ENCODE results near the gene PRR3.

DNA sequence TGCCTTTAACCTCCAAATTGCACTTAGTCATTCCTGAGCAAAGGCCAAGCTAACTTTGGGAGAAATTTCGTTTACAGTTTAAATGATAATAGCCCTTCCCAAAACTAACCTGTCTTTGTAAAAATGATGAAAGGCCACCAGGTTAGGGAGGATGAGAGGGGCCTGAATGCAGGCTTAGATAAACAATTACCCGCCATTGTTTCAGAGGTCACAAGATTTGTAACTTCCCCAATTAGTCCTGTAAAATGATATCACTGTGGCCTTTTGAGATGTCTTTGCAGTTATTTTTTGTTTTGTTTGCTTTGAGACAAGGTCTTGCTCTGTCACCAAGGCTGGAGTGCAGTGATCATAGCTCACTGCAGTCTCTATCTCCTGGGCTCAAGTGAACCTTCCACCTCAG lies 27.1 kb upstream of the PRR3 start:
- TF ChIP-seq, protein P1, sequence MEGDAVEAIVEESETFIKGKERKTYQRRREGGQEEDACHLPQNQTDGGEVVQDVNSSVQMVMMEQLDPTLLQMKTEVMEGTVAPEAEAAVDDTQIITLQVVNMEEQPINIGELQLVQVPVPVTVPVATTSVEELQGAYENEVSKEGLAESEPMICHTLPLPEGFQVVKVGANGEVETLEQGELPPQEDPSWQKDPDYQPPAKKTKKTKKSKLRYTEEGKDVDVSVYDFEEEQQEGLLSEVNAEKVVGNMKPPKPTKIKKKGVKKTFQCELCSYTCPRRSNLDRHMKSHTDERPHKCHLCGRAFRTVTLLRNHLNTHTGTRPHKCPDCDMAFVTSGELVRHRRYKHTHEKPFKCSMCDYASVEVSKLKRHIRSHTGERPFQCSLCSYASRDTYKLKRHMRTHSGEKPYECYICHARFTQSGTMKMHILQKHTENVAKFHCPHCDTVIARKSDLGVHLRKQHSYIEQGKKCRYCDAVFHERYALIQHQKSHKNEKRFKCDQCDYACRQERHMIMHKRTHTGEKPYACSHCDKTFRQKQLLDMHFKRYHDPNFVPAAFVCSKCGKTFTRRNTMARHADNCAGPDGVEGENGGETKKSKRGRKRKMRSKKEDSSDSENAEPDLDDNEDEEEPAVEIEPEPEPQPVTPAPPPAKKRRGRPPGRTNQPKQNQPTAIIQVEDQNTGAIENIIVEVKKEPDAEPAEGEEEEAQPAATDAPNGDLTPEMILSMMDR (conservative IDR thresholded peaks at IDR 0.05; ENCODE audit: low read depth in 2 of 2) = no peak
- TF ChIP-seq, protein P2, sequence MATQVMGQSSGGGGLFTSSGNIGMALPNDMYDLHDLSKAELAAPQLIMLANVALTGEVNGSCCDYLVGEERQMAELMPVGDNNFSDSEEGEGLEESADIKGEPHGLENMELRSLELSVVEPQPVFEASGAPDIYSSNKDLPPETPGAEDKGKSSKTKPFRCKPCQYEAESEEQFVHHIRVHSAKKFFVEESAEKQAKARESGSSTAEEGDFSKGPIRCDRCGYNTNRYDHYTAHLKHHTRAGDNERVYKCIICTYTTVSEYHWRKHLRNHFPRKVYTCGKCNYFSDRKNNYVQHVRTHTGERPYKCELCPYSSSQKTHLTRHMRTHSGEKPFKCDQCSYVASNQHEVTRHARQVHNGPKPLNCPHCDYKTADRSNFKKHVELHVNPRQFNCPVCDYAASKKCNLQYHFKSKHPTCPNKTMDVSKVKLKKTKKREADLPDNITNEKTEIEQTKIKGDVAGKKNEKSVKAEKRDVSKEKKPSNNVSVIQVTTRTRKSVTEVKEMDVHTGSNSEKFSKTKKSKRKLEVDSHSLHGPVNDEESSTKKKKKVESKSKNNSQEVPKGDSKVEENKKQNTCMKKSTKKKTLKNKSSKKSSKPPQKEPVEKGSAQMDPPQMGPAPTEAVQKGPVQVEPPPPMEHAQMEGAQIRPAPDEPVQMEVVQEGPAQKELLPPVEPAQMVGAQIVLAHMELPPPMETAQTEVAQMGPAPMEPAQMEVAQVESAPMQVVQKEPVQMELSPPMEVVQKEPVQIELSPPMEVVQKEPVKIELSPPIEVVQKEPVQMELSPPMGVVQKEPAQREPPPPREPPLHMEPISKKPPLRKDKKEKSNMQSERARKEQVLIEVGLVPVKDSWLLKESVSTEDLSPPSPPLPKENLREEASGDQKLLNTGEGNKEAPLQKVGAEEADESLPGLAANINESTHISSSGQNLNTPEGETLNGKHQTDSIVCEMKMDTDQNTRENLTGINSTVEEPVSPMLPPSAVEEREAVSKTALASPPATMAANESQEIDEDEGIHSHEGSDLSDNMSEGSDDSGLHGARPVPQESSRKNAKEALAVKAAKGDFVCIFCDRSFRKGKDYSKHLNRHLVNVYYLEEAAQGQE (IDR thresholded peaks at IDR 0.05; ENCODE audit: unreplicated experiment) = no peak
- TF ChIP-seq JUNB (IDR thresholded peaks at IDR 0.05; ENCODE audit: unreplicated experiment) = no peak
- TF ChIP-seq EZH2 (IDR thresholded peaks at IDR 0.05; ENCODE audit: low read depth, unreplicated experiment) = no peak
- TF ChIP-seq POLR2AphosphoS5 (IDR thresholded peaks at IDR 0.05; ENCODE audit: low read depth) = no peak
- TF ChIP-seq EZH2phosphoT487 (IDR thresholded peaks at IDR 0.05; ENCODE audit: unreplicated experiment) = no peak
- TF ChIP-seq STAT1 (IDR thresholded peaks at IDR 0.05; ENCODE audit: unreplicated experiment) = no peak
- no peak for TF ChIP-seq CREB1 (CRISPR knock-in tag; IDR thresholded peaks at IDR 0.05; ENCODE audit: low read depth)
- TF ChIP-seq ZNF114 (CRISPR knock-in tag; IDR thresholded peaks at IDR 0.05) = no peak
- TF ChIP-seq NANOG (IDR thresholded peaks at IDR 0.05; ENCODE audit: borderline replicate concordance) = no peak
- TF ChIP-seq, protein P3, sequence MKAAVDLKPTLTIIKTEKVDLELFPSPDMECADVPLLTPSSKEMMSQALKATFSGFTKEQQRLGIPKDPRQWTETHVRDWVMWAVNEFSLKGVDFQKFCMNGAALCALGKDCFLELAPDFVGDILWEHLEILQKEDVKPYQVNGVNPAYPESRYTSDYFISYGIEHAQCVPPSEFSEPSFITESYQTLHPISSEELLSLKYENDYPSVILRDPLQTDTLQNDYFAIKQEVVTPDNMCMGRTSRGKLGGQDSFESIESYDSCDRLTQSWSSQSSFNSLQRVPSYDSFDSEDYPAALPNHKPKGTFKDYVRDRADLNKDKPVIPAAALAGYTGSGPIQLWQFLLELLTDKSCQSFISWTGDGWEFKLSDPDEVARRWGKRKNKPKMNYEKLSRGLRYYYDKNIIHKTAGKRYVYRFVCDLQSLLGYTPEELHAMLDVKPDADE (IDR thresholded peaks at IDR 0.05) = no peak
